Stimulated activated CD8-positive, alpha-beta memory T cell treated with anti-CD3 and anti-CD28 coated beads, Interleukin-12 subunit alpha, Interleukin-12 subunit beta, amount 100 ng/mL, for 4 hours (primary cell): Measurements from ENCODE around the gene CD47.

ENCODE experiments used
- DNase-seq: peaks from one replicate; pipeline ENCODE4 v3.0.0-alpha.2; 2020; ENCODE audit warnings: low read depth

CD47 gene

DNA sequence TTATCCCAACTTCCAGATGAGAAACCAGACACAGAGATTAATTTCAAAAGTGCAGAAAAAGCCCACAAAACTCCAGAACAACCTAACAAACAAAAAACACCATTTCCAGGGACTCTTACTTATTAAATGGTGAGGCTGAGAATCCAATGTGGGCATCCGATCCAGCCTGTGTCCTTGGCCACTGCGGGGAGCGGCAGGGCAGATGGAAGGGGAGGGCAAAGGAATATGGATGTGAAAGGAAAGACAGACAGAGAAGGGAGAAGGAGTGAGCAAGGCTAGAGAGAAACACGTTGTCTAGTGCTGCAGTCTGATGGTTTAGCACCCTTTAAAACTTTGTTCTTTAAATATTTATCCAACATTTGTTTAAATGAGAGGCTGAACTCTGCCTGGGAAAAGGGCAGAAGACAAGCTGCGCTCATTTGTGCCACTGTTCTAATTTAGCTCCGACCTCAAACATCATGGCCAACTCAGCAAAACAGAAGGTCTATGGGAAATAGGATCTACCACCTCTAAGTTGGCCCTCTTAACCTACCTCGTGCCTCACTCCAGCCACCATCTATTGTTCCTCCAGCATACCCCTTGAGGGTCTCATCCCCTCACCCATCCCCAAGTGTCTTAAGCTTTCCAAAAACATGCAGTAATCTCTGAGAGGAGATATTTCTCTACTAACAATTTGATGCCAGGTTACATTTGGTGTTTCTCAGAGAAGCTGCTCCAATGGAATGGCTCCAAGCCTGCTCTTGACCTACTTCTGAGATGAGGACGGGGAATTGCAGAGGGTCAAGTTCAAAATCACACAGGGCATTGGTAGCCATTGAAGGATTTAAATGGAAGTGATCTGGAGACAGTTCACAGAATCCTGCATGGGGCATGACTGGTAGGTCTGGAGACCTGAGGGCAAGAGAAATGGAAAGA is 77.4 kb downstream of the CD47 start:
- DNase-seq = no peak

DNA sequence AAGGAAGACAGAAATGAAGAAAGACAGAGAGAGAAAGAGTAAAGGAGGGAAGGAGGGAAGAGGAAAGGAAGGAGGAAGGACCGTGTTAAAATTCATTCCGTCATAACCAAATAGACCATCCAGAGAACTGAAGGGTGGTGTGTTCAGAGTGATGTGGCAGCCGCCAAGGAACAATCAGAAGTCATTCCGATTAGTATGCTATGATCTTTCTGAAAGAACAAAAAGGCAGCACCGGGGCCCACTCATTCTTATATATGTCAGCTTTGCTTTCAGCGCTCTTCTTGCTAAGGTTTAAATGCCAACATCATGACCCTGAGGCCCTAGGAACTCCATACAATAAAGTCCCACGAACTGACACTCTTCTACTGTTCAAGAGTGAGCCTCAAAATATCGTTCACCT is 78.5 kb downstream of the CD47 start:
- no peak for DNase-seq

- no peak for DNase-seq
Observed at GRCh38 chr3:108011616-108012015, 79.2 kb downstream of the CD47 start.

DNA sequence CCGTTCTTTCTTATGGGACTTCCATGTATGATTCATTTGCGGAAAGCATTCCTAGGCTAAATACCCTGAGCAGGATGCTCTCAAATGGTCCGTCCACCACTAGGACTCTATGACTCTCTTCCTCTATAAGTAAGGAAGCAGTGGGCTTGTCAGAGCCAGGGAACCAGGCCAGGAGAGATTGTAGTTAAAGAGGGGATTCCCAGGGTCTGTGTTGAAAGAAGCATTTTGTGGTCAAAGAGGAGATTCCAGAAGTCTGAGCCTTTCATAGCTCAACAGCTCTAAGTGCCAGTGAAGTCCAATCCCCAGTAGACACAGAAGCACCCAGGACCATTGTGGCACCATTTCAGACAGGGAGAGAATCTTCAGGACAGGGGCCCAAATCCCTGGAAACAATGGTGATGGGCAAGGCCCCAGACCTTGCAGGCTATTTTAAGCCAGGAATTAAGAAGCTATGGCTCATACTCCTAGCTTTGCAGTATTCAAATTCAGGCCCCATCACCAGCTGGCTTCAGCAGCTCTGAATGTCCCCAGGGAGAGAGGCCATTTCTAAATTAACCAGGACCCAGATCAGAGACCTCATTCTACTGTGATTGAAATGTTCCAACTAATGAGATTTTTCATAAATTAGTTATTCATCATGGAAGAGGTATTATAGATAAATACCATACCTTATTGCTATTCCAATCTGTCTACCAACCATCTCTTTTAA is 81.7 kb downstream of the CD47 start:
- DNase-seq = no peak

- DNase-seq = no peak
Observed at GRCh38 chr3:108008106-108008505, 82.7 kb downstream of the CD47 start.

- DNase-seq = no peak
Observed at GRCh38 chr3:108006881-108007331, 83.9 kb downstream of the CD47 start.

- no peak for DNase-seq
Observed at GRCh38 chr3:108006077-108006771, 84.6 kb downstream of the CD47 start.

DNA sequence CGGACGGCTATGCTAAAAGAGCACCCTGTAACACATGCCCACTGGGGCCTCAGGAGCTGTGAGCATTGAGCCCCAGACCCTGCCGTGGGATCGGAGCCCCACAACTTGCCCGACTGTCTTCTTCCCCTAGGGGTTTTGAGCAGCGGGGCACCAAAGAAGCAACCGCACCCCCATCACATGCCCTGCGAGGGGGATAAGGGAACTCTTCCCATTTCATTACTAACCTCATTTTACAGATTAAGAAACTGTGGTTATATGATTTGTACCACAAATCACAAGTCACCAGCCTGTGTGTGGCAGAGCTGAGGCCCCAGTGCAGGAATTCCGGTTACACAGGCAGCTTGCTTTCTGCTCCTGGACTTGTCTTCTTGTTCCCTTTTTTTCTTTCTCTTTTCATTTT is 86.2 kb downstream of the CD47 start:
- DNase-seq = no peak

- DNase-seq = no peak
Observed at GRCh38 chr3:108001457-108001856, 89.4 kb downstream of the CD47 start.

- DNase-seq = no peak
Observed at GRCh38 chr3:107999215-107999775, 91.5 kb downstream of the CD47 start.

DNA sequence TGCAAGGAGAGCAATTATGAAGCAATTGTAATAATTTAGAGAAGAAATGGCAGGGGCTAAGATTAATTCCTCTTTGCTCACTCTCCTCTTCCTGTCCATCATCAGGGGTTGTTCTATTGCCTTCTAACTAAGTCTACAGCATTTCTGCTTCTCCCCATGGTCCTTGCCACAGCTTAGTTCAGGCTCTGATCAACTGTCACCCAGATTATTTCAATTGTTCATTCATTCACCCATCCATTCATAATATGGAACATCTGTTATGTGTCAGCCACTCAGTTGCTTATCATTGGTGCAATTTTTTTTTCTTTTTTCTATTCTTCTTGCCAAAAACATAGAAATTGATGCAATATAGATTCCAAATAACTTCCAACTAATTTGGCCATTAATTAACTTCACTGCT is 93.2 kb downstream of the CD47 start:
- DNase-seq = no peak

DNA sequence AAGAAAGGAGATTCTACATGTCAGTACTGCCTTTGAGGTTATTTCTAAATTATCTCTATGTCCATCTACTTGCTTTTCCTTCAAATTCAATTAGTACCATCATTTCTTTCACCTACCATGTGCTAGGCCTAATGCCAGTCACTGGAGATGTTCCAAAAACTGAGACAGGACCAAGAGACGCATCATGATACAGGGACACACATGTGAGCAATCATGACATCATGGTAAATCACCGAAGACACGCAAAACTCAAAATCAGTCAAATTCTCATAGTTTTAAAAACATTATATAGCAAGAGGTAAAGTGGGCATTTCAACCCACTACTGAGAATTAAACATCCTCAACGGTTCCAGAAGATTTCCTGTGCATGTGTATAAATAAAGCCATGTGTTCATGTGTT is 95.0 kb downstream of the CD47 start:
- DNase-seq = no peak

DNA sequence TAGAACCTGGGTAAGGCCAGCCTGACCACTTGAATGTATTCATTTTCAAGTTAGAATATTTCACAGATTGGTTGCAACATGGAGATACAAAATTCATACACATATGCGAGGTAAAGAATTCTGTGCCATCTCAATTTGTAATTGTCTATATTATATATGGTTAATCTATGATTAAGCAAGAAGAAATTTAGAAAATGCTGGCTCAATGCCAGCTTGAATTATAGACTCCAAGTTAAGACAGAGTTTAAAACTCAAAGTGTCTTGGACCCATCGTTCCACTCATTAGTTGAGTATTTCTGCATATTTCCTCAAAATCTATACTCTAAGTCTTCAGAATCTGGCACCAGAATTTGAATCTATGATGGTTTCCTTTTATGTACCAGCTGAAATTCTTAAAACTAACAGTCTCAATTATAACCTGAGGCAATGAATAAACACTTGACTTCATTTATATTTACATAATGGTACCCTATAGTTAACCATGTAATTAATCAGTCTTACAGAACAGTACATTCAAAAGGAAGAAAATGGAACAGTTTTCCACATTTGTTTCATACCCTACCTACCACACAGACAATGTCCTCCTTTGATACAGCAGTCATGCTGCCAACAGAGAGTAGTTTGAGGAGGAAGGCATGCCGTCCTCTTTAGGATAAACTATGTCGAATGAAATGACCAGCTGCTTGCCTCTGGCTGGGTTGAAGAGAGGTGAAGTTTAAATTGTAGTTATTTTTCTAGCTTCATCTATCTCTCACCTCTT is 95.7 kb downstream of the CD47 start:
- DNase-seq = no peak

DNA sequence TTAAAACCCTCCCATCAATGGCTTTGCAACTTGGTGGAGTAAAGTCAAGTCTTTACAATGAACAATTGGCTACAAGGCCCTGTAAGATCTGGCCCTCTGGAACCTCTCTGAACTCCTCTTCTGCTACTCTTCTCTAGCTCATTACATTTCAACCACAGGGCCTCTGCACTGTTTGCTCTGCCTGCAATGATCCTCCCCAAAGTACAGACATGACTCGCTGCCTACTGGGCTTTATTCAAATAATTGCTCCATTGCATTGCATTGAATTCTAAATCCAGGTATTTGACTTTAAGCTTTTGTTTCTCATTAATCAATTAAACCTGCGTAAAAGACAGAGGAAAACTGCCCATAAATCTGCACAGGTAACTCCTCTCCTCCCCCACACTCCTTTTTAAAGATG is 96.7 kb downstream of the CD47 start:
- DNase-seq = no peak

- no peak for DNase-seq
Observed at GRCh38 chr3:107993771-107994170, 97.1 kb downstream of the CD47 start.
